A549 (cell line): Measurements from ENCODE around the gene MCTP1.

ENCODE experiments used
- HOXB13 ChIP-seq: fragments of 250-450 bp; sonication (Bioruptor Pico); IDR thresholded peaks from 2 replicates; pipeline ENCODE4 v1.5.0; 2020; ENCODE audit warnings: low read depth, mild to moderate bottlenecking, moderate library complexity
- USF2 ChIP-seq: fragments of 450-650 bp; IDR thresholded peaks from 2 replicates; pipeline ENCODE4 v1.6.1; 2014; ENCODE audit warnings: antibody characterized with exemption

- TF ChIP-seq USF2 (no peak), HOXB13 (CRISPR knock-in tag) (no peak)
Observed at GRCh38 chr5:95045181-95045965, 239.5 kb downstream of the MCTP1 start.
